GM12878 (cell line): ENCODE measurements around the gene TSPAN5. TPM values are rescaled to one million over a fixed set of nuclear protein-coding genes. Genes with fewer than 3 reads are reported as not detected.
A peak's percentile ranks its signal among the peaks of the same experiment; 100 is the strongest.

ENCODE experiments used
- ATAC-seq: fragments of 200-7000 bp; cut with Tn5 transposase; 3 replicates; pipeline ENCODE4 v1.9.1; 2020; ENCODE audit warnings: mild to moderate bottlenecking, moderate library complexity
- BruUV-seq: library from RNA; stranded (reverse); fragments of 400-500 nt; replicated peaks from 2 replicates; lab custom pipeline; 2021; lab: Mats Ljungman, UMichigan
- CTCF ChIA-PET: fragments of 300-600 bp; sonication (Branson Sonifier 250); formaldehyde crosslinking; extraction: SDS; loops from one replicate; lab custom pipeline; 2021; ENCODE audit warnings: inconsistent platforms; lab: Yijun Ruan, JAX
- POLR2A ChIA-PET: fragments of 350-600 bp; formaldehyde crosslinking; extraction: SDS; loops from one replicate; lab custom pipeline; 2021; ENCODE audit warnings: inconsistent platforms; lab: Charles Lee
- RAD21 ChIA-PET: fragments of 300-600 bp; sonication (Branson Sonifier 250); formaldehyde crosslinking; loops from one replicate; lab custom pipeline; 2023; ENCODE audit warnings: antibody characterized with exemption; ENCODE audit not compliant: unreplicated experiment; lab: Charles Lee
- SMC1A ChIA-PET: fragments of 300-600 bp; sonication (Branson Sonifier 250); formaldehyde crosslinking; loops from one replicate; lab custom pipeline; 2023; ENCODE audit not compliant: unreplicated experiment, uncharacterized antibody; lab: Charles Lee
- DNase-seq: peaks from one replicate; pipeline ENCODE4 v3.0.0-alpha.2; 2011; ENCODE audit warnings: low read depth, low spot score
- FAIRE-seq: peaks from 3 replicates; lab custom pipeline; 2011; peaks lifted over from hg19 to GRCh38; lab: Jason Lieb, UNC
- H2AFZ ChIP-seq: 2 replicates; pipeline ENCODE4 v1.6.0; 2011; ENCODE audit warnings: low read depth, low read length, control low read depth; ENCODE audit not compliant: control insufficient read depth
- H3K27ac ChIP-seq: 2 replicates; pipeline ENCODE4 v1.5.1; 2011; ENCODE audit warnings: control low read depth; ENCODE audit not compliant: control insufficient read depth, insufficient read depth
- H3K27me3 ChIP-seq, 2 experiments: replicated peaks in 1 of 2; 2 replicates each; pipeline versions ENCODE4 v1.6.0 to v1.6.1; 2011; ENCODE audit warnings: low read length in 1 of 2; ENCODE audit not compliant: control insufficient read depth in 2 of 2, insufficient read depth in 2 of 2
- H3K36me3 ChIP-seq, 2 experiments: 2 replicates each; pipeline ENCODE4 v1.5.1; 2011; ENCODE audit warnings: low read length in 1 of 2; ENCODE audit not compliant: control insufficient read depth in 2 of 2, insufficient read depth in 2 of 2
- H3K4me1 ChIP-seq: 2 replicates; pipeline ENCODE4 v1.6.1; 2011; ENCODE audit warnings: mild to moderate bottlenecking, low read length, moderate library complexity, mixed read lengths; ENCODE audit not compliant: control insufficient read depth, insufficient read depth
- H3K4me2 ChIP-seq: 2 replicates; pipeline ENCODE4 v1.6.0; 2011; ENCODE audit warnings: control low read depth; ENCODE audit not compliant: control insufficient read depth, insufficient read depth
- H3K4me3 ChIP-seq: fragments of 200-600 bp; sonication (generic); 2 replicates; pipeline ENCODE4 v1.5.1; 2016
- H3K79me2 ChIP-seq: 2 replicates; pipeline ENCODE4 v1.6.0; 2011; ENCODE audit warnings: low read length; ENCODE audit not compliant: control insufficient read depth, insufficient read depth
- H3K9ac ChIP-seq: 2 replicates; pipeline ENCODE4 v1.8.0; 2011; ENCODE audit warnings: low read length, control low read depth, mixed read lengths; ENCODE audit not compliant: control insufficient read depth, insufficient read depth
- H3K9me3 ChIP-seq: replicated peaks from 3 replicates; pipeline ENCODE4 v1.5.1; 2011; ENCODE audit warnings: mild to moderate bottlenecking, low read length; ENCODE audit not compliant: control insufficient read depth, insufficient read depth
- H4K20me1 ChIP-seq: 2 replicates; pipeline ENCODE4 v1.6.0; 2011; ENCODE audit not compliant: control insufficient read depth, insufficient read depth
- IRF4 ChIP-seq: IDR thresholded peaks from 2 replicates; pipeline ENCODE4 v1.6.1; 2011; ENCODE audit warnings: low read depth, low read length
- RAD51 ChIP-seq: fragments of 450-650 bp; IDR thresholded peaks from 2 replicates; pipeline ENCODE4 v1.6.1; 2016; ENCODE audit warnings: moderate library complexity, mild to moderate bottlenecking, inconsistent platforms
- SRF ChIP-seq, 2 experiments: IDR thresholded peaks; 2 replicates each; pipeline ENCODE4 v1.6.1; 2011; ENCODE audit warnings: low read depth in 2 of 2, low read length in 2 of 2, mild to moderate bottlenecking in 1 of 2, moderate library complexity in 1 of 2
- YBX1 ChIP-seq: fragments of 450-650 bp; IDR thresholded peaks from 2 replicates; pipeline ENCODE4 v1.6.1; 2016; ENCODE audit warnings: antibody characterized with exemption
- ZBED1 ChIP-seq: IDR thresholded peaks from 2 replicates; pipeline ENCODE4 v1.6.1; 2016; ENCODE audit warnings: borderline replicate concordance
- ZNF24 ChIP-seq: fragments of 450-650 bp; IDR thresholded peaks from 2 replicates; pipeline ENCODE4 v1.6.1; 2017; ENCODE audit warnings: antibody characterized with exemption, mild to moderate bottlenecking
- ZNF384 ChIP-seq: IDR thresholded peaks from 2 replicates; pipeline ENCODE4 v1.6.1; 2012; ENCODE audit warnings: low read depth, mild to moderate bottlenecking, low read length, improper control_type of control experiment, borderline replicate concordance
- WGBS: methylation state at CpG from one replicate; pipeline ENCODE4 v1.1.6; 2016; ENCODE audit warnings: low lambda C conversion rate; ENCODE audit not compliant: insufficient replicate concordance, insufficient coverage; ENCODE audit errors: missing lambda C conversion rate; 5-methylcytosine and 5-hydroxymethylcytosine counted together
- in situ Hi-C: fragments of 300-500 bp; cut with MboI; formaldehyde crosslinking; loops from 9 replicates; pipeline ENCODE4 v1.14.3; 2018; ENCODE audit warnings: mixed read lengths
- intact Hi-C: fragments of 100-400 bp; cut with micrococcal nuclease; formaldehyde crosslinking; loops from one replicate; pipeline ENCODE4 v1.14.2; 2022; ENCODE audit not compliant: unreplicated experiment
- polyA plus RNA-seq, 11 experiments: library from polyadenylated mRNA; depleted of rRNA in 4 of 11; unstranded in 6 of 11; stranded (reverse) in 5 of 11; fragments of >200 nt; fragmentation: Nextera tagmentation in 4 of 11; fragmentation: Illumina TruSeq in 1 of 11; extraction: Ambion mirVana in 4 of 11; extraction: Trizol in 1 of 11; gene quantifications; 1 replicate in 1 of 11; 2 replicates in 10 of 11; pipeline versions ENCODE4 v1.2.1 to v1.2.3, GENCODE V29; 2011 to 2016; ENCODE audit warnings: inconsistent platforms in 2 of 11, missing spikeins in 2 of 11, low read depth in 1 of 11
- total RNA-seq, 4 experiments: library from RNA; depleted of rRNA in 3 of 4; stranded (reverse); fragments of >200 nt in 3 of 4; fragmentation: Illumina TruSeq in 1 of 4; extraction: Trizol in 1 of 4; gene quantifications; 2 replicates each; pipeline versions ENCODE4 v1.2.1 to v1.2.3, GENCODE V29; 2013 to 2021
- TF ChIP-seq, protein P1 (sequence below), 3 experiments: IDR thresholded peaks in 2 of 3; conservative IDR thresholded peaks in 1 of 3; 2 replicates each; pipeline ENCODE4 v1.5.1; 2011; ENCODE audit warnings: low read depth in 3 of 3, low read length in 3 of 3, mild to moderate bottlenecking in 3 of 3, control low read depth in 2 of 3, moderate library complexity in 2 of 3, inconsistent platforms in 1 of 3, mixed read lengths in 1 of 3; ENCODE audit not compliant: control insufficient read depth in 2 of 3, insufficient read depth in 1 of 3; ENCODE audit errors: extremely low read depth in 1 of 3

Gene TSPAN5
- total and polyA plus RNA-seq, 10 of the 15 experiments (the other 5 are each of a cell fraction or from before 2014, with no cell fraction given): 0.09 to 8.2 (median 0.27) TPM

DNA sequence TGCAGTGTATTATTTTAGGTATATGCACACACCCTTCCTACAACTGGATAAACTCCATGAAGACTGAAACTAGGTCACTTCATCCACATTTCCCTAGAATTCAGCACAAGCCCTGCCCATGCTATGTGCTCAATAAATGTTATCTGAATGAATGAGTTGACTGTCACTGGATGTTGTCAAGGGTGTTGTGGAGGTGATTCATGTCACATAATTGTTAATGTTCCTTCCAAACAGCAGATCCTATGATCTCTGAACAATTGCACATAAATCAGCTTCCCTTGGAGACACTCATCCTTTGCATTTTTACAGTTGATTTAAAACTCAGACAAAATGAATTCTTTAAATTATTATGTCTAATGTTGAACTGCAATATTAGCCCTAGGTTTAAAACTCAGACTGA lies 154.7 kb downstream of the TSPAN5 start (continued):
- no peak for TF ChIP-seq RAD51
- no peak for TF ChIP-seq SRF (IDR thresholded peaks at IDR 0.05; ENCODE audit: low read depth in 2 of 2, low read length in 2 of 2)
- no peak for TF ChIP-seq ZBED1
- TF ChIP-seq ZNF384: no peak

DNA sequence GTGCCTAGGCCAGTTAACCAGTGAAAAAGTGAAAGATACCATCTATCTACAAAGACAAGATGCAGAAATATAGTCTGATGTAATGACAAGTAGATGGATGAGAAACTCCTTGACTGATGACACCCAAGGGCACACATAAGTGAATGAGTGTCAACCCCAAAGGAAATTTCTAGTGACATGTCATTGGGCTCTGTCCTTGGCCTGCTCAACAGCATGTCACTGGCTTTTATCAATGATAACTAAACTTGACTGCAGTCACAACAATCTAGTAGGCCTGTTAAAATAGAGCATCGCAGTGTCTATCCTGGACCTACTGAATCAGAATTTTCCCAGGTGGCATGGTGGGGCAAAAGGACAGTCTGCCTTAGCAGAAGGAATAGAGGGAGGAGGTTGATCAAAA lies 155.8 kb downstream of the TSPAN5 start:
- H3K9me3 ChIP-seq: no peaks in the 10 kb centered on the region
- no peak overlapping the region for H2AFZ ChIP-seq
- no peaks in the 10 kb centered on the region for H3K4me1 ChIP-seq
- TF ChIP-seq IRF4 (no peak), ZNF24 (no peak), YBX1 (no peak)
- TF ChIP-seq, protein P1, sequence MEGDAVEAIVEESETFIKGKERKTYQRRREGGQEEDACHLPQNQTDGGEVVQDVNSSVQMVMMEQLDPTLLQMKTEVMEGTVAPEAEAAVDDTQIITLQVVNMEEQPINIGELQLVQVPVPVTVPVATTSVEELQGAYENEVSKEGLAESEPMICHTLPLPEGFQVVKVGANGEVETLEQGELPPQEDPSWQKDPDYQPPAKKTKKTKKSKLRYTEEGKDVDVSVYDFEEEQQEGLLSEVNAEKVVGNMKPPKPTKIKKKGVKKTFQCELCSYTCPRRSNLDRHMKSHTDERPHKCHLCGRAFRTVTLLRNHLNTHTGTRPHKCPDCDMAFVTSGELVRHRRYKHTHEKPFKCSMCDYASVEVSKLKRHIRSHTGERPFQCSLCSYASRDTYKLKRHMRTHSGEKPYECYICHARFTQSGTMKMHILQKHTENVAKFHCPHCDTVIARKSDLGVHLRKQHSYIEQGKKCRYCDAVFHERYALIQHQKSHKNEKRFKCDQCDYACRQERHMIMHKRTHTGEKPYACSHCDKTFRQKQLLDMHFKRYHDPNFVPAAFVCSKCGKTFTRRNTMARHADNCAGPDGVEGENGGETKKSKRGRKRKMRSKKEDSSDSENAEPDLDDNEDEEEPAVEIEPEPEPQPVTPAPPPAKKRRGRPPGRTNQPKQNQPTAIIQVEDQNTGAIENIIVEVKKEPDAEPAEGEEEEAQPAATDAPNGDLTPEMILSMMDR (IDR thresholded peaks at IDR 0.05 in 2 of 3, conservative IDR thresholded peaks at IDR 0.05 in 1 of 3; ENCODE audit: control insufficient read depth in 2 of 3, extremely low read depth in 1 of 3, insufficient read depth in 1 of 3, low read depth in 3 of 3, low read length in 3 of 3): no peak
- TF ChIP-seq, all 136 proteins: peak for 0
- Histone ChIP-seq H3K4me2 (no peak overlapping the region), H4K20me1 (no peaks in the 10 kb centered on the region), H3K27ac (no peak overlapping the region), H3K27me3 (no peaks in the 10 kb centered on the region), H3K79me2 (no peaks in the 10 kb centered on the region), H3K4me3 (no peak overlapping the region), H3K9ac (no peak overlapping the region), H3K36me3 (no peaks in the 10 kb centered on the region)
- WGBS: 100% methylated on average over 1 of the region's 1 CpG
- DNase-seq (no peak), FAIRE-seq (peak; percentile 13), ATAC-seq (no peak)
- intact Hi-C loops: no loop called here
- ChIA-PET RAD21 (no interaction called here), POLR2A (no interaction called here), CTCF (no interaction called here), SMC1A (no interaction called here)
- in situ Hi-C loops: no loop called here
- BruUV-seq: no TSS peak
